ENCODE measurements around the gene LRRC32.
"Not testable (repeated sequence)": the region's sequence is repeated elsewhere in the genome, so short reads cannot be mapped to it uniquely, and the experiment has no call there.

LRRC32 gene

GRCh38 chr11:76648061-76648460 lies 22.5 kb downstream of the LRRC32 start:
- no peak for DNase-seq (ENCODE audit: low spot score)

- DNase-seq (ENCODE audit: low spot score): no peak
Observed at GRCh38 chr11:76646882-76647534, 23.5 kb downstream of the LRRC32 start.

GRCh38 chr11:76644591-76644990 lies 26.0 kb downstream of the LRRC32 start:
- no peak for DNase-seq (ENCODE audit: low spot score)

GRCh38 chr11:76643711-76644110 lies 26.8 kb downstream of the LRRC32 start:
- DNase-seq (ENCODE audit: low spot score): not testable (repeated sequence)

- DNase-seq (ENCODE audit: low spot score): no peak
Observed at GRCh38 chr11:76642341-76642740, 28.2 kb downstream of the LRRC32 start.

- DNase-seq (ENCODE audit: low spot score): no peak
Observed at GRCh38 chr11:76641905-76642304, 28.6 kb downstream of the LRRC32 start.

GRCh38 chr11:76640501-76640900 lies 30.0 kb downstream of the LRRC32 start:
- DNase-seq (ENCODE audit: low spot score): no peak

GRCh38 chr11:76639621-76640020 lies 30.9 kb downstream of the LRRC32 start:
- DNase-seq (ENCODE audit: low spot score): no peak

- DNase-seq (ENCODE audit: low spot score): no peak
Observed at GRCh38 chr11:76638270-76639197, 32.0 kb downstream of the LRRC32 start.

GRCh38 chr11:76637491-76638269 lies 32.9 kb downstream of the LRRC32 start:
- DNase-seq (ENCODE audit: low spot score): no peak

- DNase-seq (ENCODE audit: low spot score): no peak
Observed at GRCh38 chr11:76636826-76637460, 33.6 kb downstream of the LRRC32 start.

- no peak for DNase-seq (ENCODE audit: low spot score)
Observed at GRCh38 chr11:76635991-76636738, 34.4 kb downstream of the LRRC32 start.

GRCh38 chr11:76634886-76635285 lies 35.7 kb downstream of the LRRC32 start:
- DNase-seq (ENCODE audit: low spot score): no peak

- DNase-seq (ENCODE audit: low spot score): no peak
Observed at GRCh38 chr11:76632492-76632891, 38.1 kb downstream of the LRRC32 start.

GRCh38 chr11:76631566-76632308 lies 38.8 kb downstream of the LRRC32 start:
- DNase-seq (ENCODE audit: low spot score): no peak

- no peak for DNase-seq (ENCODE audit: low spot score)
Observed at GRCh38 chr11:76630600-76631281, 39.8 kb downstream of the LRRC32 start.

- peak; percentile 3 for DNase-seq (ENCODE audit: low spot score)
Observed at GRCh38 chr11:76629853-76630599, 40.5 kb downstream of the LRRC32 start.

GRCh38 chr11:76629116-76629852 lies 41.3 kb downstream of the LRRC32 start:
- peak; percentile 14 for DNase-seq (ENCODE audit: low spot score)

Data from CD4-positive, alpha-beta T cell treated with Interleukin-2 at 100 ng/mL for 4 hours (primary cell).